HEK293T (cell line): Measurements from ENCODE around the gene RANBP3.

Experiments
- BHLHE40 ChIP-seq: fragments of 450-650 bp; IDR thresholded peaks from 2 replicates; pipeline ENCODE4 v1.6.1; 2016; ENCODE audit warnings: mild to moderate bottlenecking, moderate library complexity, borderline replicate concordance
- ELF4 ChIP-seq: fragments of 450-650 bp; IDR thresholded peaks from 2 replicates; pipeline ENCODE4 v1.6.1; 2017; ENCODE audit warnings: antibody characterized with exemption
- FOXK2 ChIP-seq: fragments of 450-650 bp; IDR thresholded peaks from 2 replicates; pipeline ENCODE4 v1.6.1; 2016; ENCODE audit warnings: mild to moderate bottlenecking
- FOXM1 ChIP-seq: fragments of 450-650 bp; IDR thresholded peaks from 2 replicates; pipeline ENCODE4 v1.6.1; 2017; ENCODE audit warnings: mild to moderate bottlenecking, borderline replicate concordance
- HDGF ChIP-seq: fragments of 450-650 bp; IDR thresholded peaks from 2 replicates; pipeline ENCODE4 v1.6.1; 2017; ENCODE audit warnings: antibody characterized with exemption, borderline replicate concordance
- SP1 ChIP-seq: fragments of 450-650 bp; IDR thresholded peaks from 2 replicates; pipeline ENCODE4 v1.6.1; 2017
- SUZ12 ChIP-seq: fragments of 450-650 bp; IDR thresholded peaks from 2 replicates; pipeline ENCODE4 v1.6.1; 2016; ENCODE audit warnings: mild to moderate bottlenecking
- TARDBP ChIP-seq: fragments of 450-650 bp; IDR thresholded peaks from 2 replicates; pipeline ENCODE4 v1.6.1; 2016
- ZNF384 ChIP-seq: fragments of 450-650 bp; IDR thresholded peaks from 2 replicates; pipeline ENCODE4 v1.6.1; 2016
- TF ChIP-seq, protein P1 (sequence below): fragments of 450-650 bp; IDR thresholded peaks from 2 replicates; pipeline ENCODE4 v1.6.1; 2016

GRCh38 chr19:5914358-5914774 lies 63.6 kb downstream of the RANBP3 start:
- no peak for TF ChIP-seq BHLHE40
- no peak for TF ChIP-seq FOXK2
- no peak for TF ChIP-seq SP1
- TF ChIP-seq TARDBP, result no peak
- TF ChIP-seq ELF4, result no peak
- no peak for TF ChIP-seq HDGF
- TF ChIP-seq, protein P1, sequence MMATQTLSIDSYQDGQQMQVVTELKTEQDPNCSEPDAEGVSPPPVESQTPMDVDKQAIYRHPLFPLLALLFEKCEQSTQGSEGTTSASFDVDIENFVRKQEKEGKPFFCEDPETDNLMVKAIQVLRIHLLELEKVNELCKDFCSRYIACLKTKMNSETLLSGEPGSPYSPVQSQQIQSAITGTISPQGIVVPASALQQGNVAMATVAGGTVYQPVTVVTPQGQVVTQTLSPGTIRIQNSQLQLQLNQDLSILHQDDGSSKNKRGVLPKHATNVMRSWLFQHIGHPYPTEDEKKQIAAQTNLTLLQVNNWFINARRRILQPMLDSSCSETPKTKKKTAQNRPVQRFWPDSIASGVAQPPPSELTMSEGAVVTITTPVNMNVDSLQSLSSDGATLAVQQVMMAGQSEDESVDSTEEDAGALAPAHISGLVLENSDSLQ, result no peak
- no peak for TF ChIP-seq FOXM1
- TF ChIP-seq ZNF384, result no peak
- no peak for TF ChIP-seq SUZ12
